Measurements from ENCODE around the gene CYP4F8. TPM values are rescaled to one million over a fixed set of nuclear protein-coding genes. Genes with fewer than 3 reads are reported as not detected.

CYP4F8 gene
- total RNA-seq, 1 experiment from 2014 or later = not detected

DNA sequence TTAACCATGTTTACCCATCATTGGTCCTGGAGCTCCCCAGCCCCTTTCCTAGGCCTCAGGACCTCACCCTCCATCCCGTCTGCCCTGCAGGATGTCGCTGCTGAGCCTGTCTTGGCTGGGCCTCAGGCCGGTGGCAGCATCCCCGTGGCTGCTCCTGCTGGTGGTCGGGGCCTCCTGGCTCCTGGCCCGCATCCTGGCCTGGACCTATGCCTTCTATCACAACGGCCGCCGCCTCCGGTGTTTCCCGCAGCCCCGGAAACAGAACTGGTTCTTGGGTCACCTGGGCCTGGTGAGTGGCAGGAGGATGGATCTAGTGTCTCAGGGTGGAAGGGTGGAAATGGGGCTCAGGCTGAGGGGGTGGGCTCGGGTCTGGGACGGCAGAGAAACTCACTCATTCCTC lies 508 bp downstream of the CYP4F8 start:
- H3K9me3 ChIP-seq (ENCODE audit: control insufficient read depth, low read depth, low read length) = peaks cover 83% of the 10 kb centered on the region
- no peak overlapping the region for H3K56ac ChIP-seq (ENCODE audit: insufficient read length, low read depth, low read length)
- H3K27me3 ChIP-seq (ENCODE audit: insufficient read depth, low read length) = no peaks in the 10 kb centered on the region
- H3K9me3 Mint-ChIP-seq = peaks cover 93 to 98% of the 10 kb centered on the region in 2 experiments
- H3K27ac Mint-ChIP-seq = peak overlapping the region in 1 of 3 experiments; percentile 59; a peak in 1 of 7 replicates
- no peak overlapping the region for H2AFZ ChIP-seq (ENCODE audit: low read length)
- no peak overlapping the region for H3K27ac ChIP-seq (ENCODE audit: insufficient read length, low read depth, low read length)
- H2BK15ac ChIP-seq (ENCODE audit: low read depth, low read length) = no peak overlapping the region
- H3K79me2 ChIP-seq (ENCODE audit: insufficient read depth, low read length) = no peaks in the 10 kb centered on the region
- H4K5ac ChIP-seq (ENCODE audit: insufficient read length, low read depth, low read length) = no peak overlapping the region
- peaks cover 3% of the 10 kb centered on the region for H3K27me3 Mint-ChIP-seq (ENCODE audit: low read depth)
- no peaks in the 10 kb centered on the region for H3K4me1 Mint-ChIP-seq
- H4K8ac ChIP-seq (replicated peaks; ENCODE audit: insufficient read length, low read depth, low read length) = no peak overlapping the region
- no peak overlapping the region for H2BK12ac ChIP-seq (ENCODE audit: insufficient read length, low read depth, low read length)
- TF ChIP-seq CTCF (conservative IDR thresholded peaks at IDR 0.05) = no peak
- H3K18ac ChIP-seq (ENCODE audit: insufficient read length, low read depth, low read length) = no peak overlapping the region
- H2BK5ac ChIP-seq (ENCODE audit: insufficient read length, low read length) = no peak overlapping the region
- H3K14ac ChIP-seq (ENCODE audit: insufficient read depth, low read length) = no peak overlapping the region
- H4K20me1 ChIP-seq (ENCODE audit: control insufficient read depth, insufficient read depth, insufficient read length) = no peaks in the 10 kb centered on the region
- no peak overlapping the region for H3K4me2 ChIP-seq (ENCODE audit: insufficient read depth, insufficient read length, low read length)
- no peaks in the 10 kb centered on the region for H3K79me1 ChIP-seq (ENCODE audit: insufficient read depth, low read depth, low read length, poor library complexity, severe bottlenecking)
- no peak overlapping the region for H3T11ph ChIP-seq (ENCODE audit: low read length)
- no peak for DNase-seq
- no peak overlapping the region for H2BK120ac ChIP-seq (ENCODE audit: low read depth, low read length, poor library complexity, severe bottlenecking)
- no CpG with 5 or more reads among the region's 14 CpGs for WGBS (ENCODE audit: extremely low coverage, insufficient read length, low lambda C conversion rate)
- no peak overlapping the region for H3K4me3 Mint-ChIP-seq
- no peak overlapping the region for H4K91ac ChIP-seq (ENCODE audit: insufficient read length, low read depth, low read length)
- H2AK5ac ChIP-seq (ENCODE audit: insufficient read length, low read length) = no peak overlapping the region
- no peak overlapping the region for H3K9ac ChIP-seq (ENCODE audit: extremely low read depth, insufficient read length, low read length)
- H3K4ac ChIP-seq (ENCODE audit: low read depth, low read length) = no peak overlapping the region
- H3K36me3 Mint-ChIP-seq (ENCODE audit: insufficient read depth in 1 of 3, low read depth in 3 of 3) = peaks cover 9 to 47% (median 18%) of the 10 kb centered on the region in 3 experiments; a peak in 6 of 7 replicates
- no peak overlapping the region for H3K23ac ChIP-seq (ENCODE audit: insufficient read length, low read depth, low read length)
- no peaks in the 10 kb centered on the region for H3K4me1 ChIP-seq (ENCODE audit: insufficient read depth, low read length)
- no peak overlapping the region for H2BK20ac ChIP-seq (ENCODE audit: low read depth, low read length, poor library complexity, severe bottlenecking)
- no peaks in the 10 kb centered on the region for H3K23me2 ChIP-seq (ENCODE audit: insufficient read length, low read depth, low read length, poor library complexity, severe bottlenecking)

Measured in H9 (cell line).